Thoracic aorta (tissue), 2 donors: ENCODE results near the gene HSPB8. TPM values are rescaled to one million over a fixed set of nuclear protein-coding genes. Genes with fewer than 3 reads are reported as not detected.
A peak's percentile ranks its signal among the peaks of the same experiment; 100 is the strongest.

ENCODE experiments used
- ATAC-seq: fragments of 150-250 bp; one replicate; pipeline ENCODE4 v1.8.0; 2017; ENCODE audit warnings: low read depth; ENCODE audit not compliant: insufficient number of reproducible peaks, low FRiP score
- DNase-seq: peaks from one replicate; pipeline ENCODE4 v3.0.0-alpha.2; 2020; ENCODE audit warnings: low spot score
- H3K27ac ChIP-seq, 2 donors: fragments of 200-600 bp; sonication (generic); 1 replicate in 1 of 2; 2 replicates in 1 of 2; pipeline ENCODE4 v1.5.1; 2016; ENCODE audit warnings: mild to moderate bottlenecking in 2 of 2, moderate library complexity in 2 of 2
- H3K27me3 ChIP-seq: fragments of 200-600 bp; sonication (generic); replicated peaks from 2 replicates; pipeline ENCODE4 v1.6.0; 2016; ENCODE audit warnings: mild to moderate bottlenecking; ENCODE audit not compliant: insufficient read depth
- H3K36me3 ChIP-seq: fragments of 200-600 bp; sonication (generic); one replicate; pipeline ENCODE4 v1.5.1; 2016
- H3K4me1 ChIP-seq, 2 donors: fragments of 200-600 bp; sonication (generic); 1 replicate in 1 of 2; 2 replicates in 1 of 2; pipeline versions ENCODE4 v1.5.1 to v1.6.0; 2016; ENCODE audit warnings: low read depth in 2 of 2, mild to moderate bottlenecking in 1 of 2; ENCODE audit not compliant: control insufficient read depth in 1 of 2
- H3K4me3 ChIP-seq: fragments of 200-600 bp; sonication (generic); 2 replicates; pipeline ENCODE4 v1.5.1; 2016; ENCODE audit warnings: mild to moderate bottlenecking
- H3K9me3 ChIP-seq: fragments of 200-600 bp; sonication (generic); 2 replicates; pipeline ENCODE4 v1.5.1; 2016
- CTCF ChIP-seq: fragments of 200-600 bp; sonication (generic); IDR thresholded peaks from one replicate; pipeline ENCODE4 v1.5.1; 2019; ENCODE audit warnings: antibody characterized with exemption
- total RNA-seq, 2 donors: library from RNA; depleted of rRNA; stranded (reverse); fragments of >200 nt; gene quantifications; one replicate each; pipeline versions ENCODE4 v1.1.0 to v1.2.3, GENCODE V29; 2016

The HSPB8 gene
- total RNA-seq, 2 donors from 2014 or later, result 108 to 172 TPM

- no peak for TF ChIP-seq CTCF
- DNase-seq (no peak), ATAC-seq (no peak)
- Histone ChIP-seq H3K9me3 (no peaks in the 10 kb centered on the region), H3K27ac (peak overlapping the region; percentile 95 to 98), H3K36me3 (no peaks in the 10 kb centered on the region), H3K4me1 (peaks cover 9 to 41% of the 10 kb centered on the region in 2 donors), H3K4me3 (peak overlapping the region; percentile 68), H3K27me3 (no peaks in the 10 kb centered on the region)
Measured at GRCh38 chr12:119177056-119177325, 1.7 kb upstream of the HSPB8 start.

- no peaks in the 10 kb centered on the region for H3K36me3 ChIP-seq
- H3K9me3 ChIP-seq, result no peaks in the 10 kb centered on the region
- no peak for DNase-seq
- H3K4me1 ChIP-seq, result peaks cover 9 to 49% of the 10 kb centered on the region in 2 donors
- H3K27me3 ChIP-seq, result no peaks in the 10 kb centered on the region
- H3K27ac ChIP-seq, result peak overlapping the region; percentile 95 to 98
- H3K4me3 ChIP-seq, result no peak overlapping the region
- TF ChIP-seq CTCF, result no peak
- no peak for ATAC-seq
Measured at GRCh38 chr12:119177724-119178380, 879 bp upstream of the HSPB8 start.

GRCh38 chr12:119179335-119180021 is 747 bp downstream of the HSPB8 start:
- DNase-seq, result no peak

GRCh38 chr12:119180380-119181040 is 1.8 kb downstream of the HSPB8 start:
- TF ChIP-seq CTCF, result no peak
- Histone ChIP-seq H3K4me1 (peaks cover 21 to 61% of the 10 kb centered on the region in 2 donors), H3K27ac (peak overlapping the region; percentile 92 to 98), H3K9me3 (no peaks in the 10 kb centered on the region), H3K36me3 (no peaks in the 10 kb centered on the region), H3K27me3 (no peaks in the 10 kb centered on the region), H3K4me3 (peak overlapping the region; percentile 91)
- no peak for ATAC-seq
- DNase-seq, result no peak

More at GRCh38 chr12:119179335-119180021, 747 bp downstream of the HSPB8 start:
- H3K36me3 ChIP-seq, result no peaks in the 10 kb centered on the region
- peak overlapping the region; percentile 92 to 98 for H3K27ac ChIP-seq
- H3K4me1 ChIP-seq, result peaks cover 21 to 64% of the 10 kb centered on the region in 2 donors
- TF ChIP-seq CTCF, result no peak
- no peaks in the 10 kb centered on the region for H3K9me3 ChIP-seq
- peak overlapping the region; percentile 91 for H3K4me3 ChIP-seq
- H3K27me3 ChIP-seq, result no peaks in the 10 kb centered on the region
- ATAC-seq, result no peak

GRCh38 chr12:119181202-119181601 is 2.5 kb downstream of the HSPB8 start:
- Histone ChIP-seq H3K4me3 (peak overlapping the region; percentile 91), H3K27me3 (no peaks in the 10 kb centered on the region), H3K36me3 (no peaks in the 10 kb centered on the region), H3K27ac (peak overlapping the region; percentile 92 to 98), H3K9me3 (no peaks in the 10 kb centered on the region), H3K4me1 (peaks cover 24 to 64% of the 10 kb centered on the region in 2 donors)
- TF ChIP-seq CTCF, result no peak
- ATAC-seq (no peak), DNase-seq (no peak)
